ENCODE results near the gene BEX4.
"Not testable (repeated sequence)": the region's sequence is repeated elsewhere in the genome, so short reads cannot be mapped to it uniquely, and the experiment has no call there.

The BEX4 gene

GRCh38 chrX:103214870-103215424, at the start of gene BEX4:
Gene BEX4 (plus strand): TSS chrX:103215108. CDS start chrX:103216154, 1,046 bp downstream.
- DNase-seq: peak; percentile 80 to 83

- DNase-seq: no peak
Measured at GRCh38 chrX:103170216-103170615, 44.7 kb upstream of the BEX4 start.

- no peak for DNase-seq
Measured at GRCh38 chrX:103171353-103171752, 43.6 kb upstream of the BEX4 start.

- DNase-seq: not testable (repeated sequence)
Measured at GRCh38 chrX:103175256-103175655, 39.7 kb upstream of the BEX4 start.

- peak; percentile 60 to 71 for DNase-seq
Measured at GRCh38 chrX:103175944-103176753, 38.8 kb upstream of the BEX4 start.

- no peak for DNase-seq
Measured at GRCh38 chrX:103177556-103177955, 37.4 kb upstream of the BEX4 start.

- no peak for DNase-seq
Measured at GRCh38 chrX:103183912-103184311, 31.0 kb upstream of the BEX4 start.

GRCh38 chrX:103187953-103188475, 26.9 kb upstream of the BEX4 start:
- DNase-seq: no peak

GRCh38 chrX:103197721-103198306, 17.1 kb upstream of the BEX4 start:
- no peak for DNase-seq

- DNase-seq: not testable (repeated sequence)
Measured at GRCh38 chrX:103198668-103199067, 16.2 kb upstream of the BEX4 start.

GRCh38 chrX:103201041-103201440, 13.9 kb upstream of the BEX4 start:
- DNase-seq: no peak

- DNase-seq: no peak
Measured at GRCh38 chrX:103210056-103210455, 4.9 kb upstream of the BEX4 start.

- DNase-seq: peak; percentile 33 to 43
Measured at GRCh38 chrX:103211012-103211715, 3.7 kb upstream of the BEX4 start.

GRCh38 chrX:103212749-103213457, 2.0 kb upstream of the BEX4 start:
- DNase-seq: no peak

- peak; percentile 14 to 20 for DNase-seq
Measured at GRCh38 chrX:103215425-103215991, 600 bp downstream of the BEX4 start.

GRCh38 chrX:103220511-103221323, 5.8 kb downstream of the BEX4 start:
- no peak for DNase-seq

GRCh38 chrX:103225918-103226317, 11.0 kb downstream of the BEX4 start:
- not testable (repeated sequence) for DNase-seq

GRCh38 chrX:103233263-103233662, 18.4 kb downstream of the BEX4 start:
- DNase-seq: no peak

GRCh38 chrX:103234869-103235268, 20.0 kb downstream of the BEX4 start:
- DNase-seq: no peak

- DNase-seq: not testable (repeated sequence)
Measured at GRCh38 chrX:103235608-103236007, 20.7 kb downstream of the BEX4 start.

- no peak for DNase-seq
Measured at GRCh38 chrX:103236296-103236695, 21.4 kb downstream of the BEX4 start.
